ENCODE measurements around the gene HNRNPF. TPM values are rescaled to one million over a fixed set of nuclear protein-coding genes. Genes with fewer than 3 reads are reported as not detected.

HNRNPF gene
- total RNA-seq, 4 donors from 2014 or later: 145 to 177 (median 160) TPM

GRCh38 chr10:43392748-43393147 lies 16.2 kb downstream of the HNRNPF start:
- H3K27me3 ChIP-seq: no peaks in the 10 kb centered on the region
- H3K27ac ChIP-seq: no peak overlapping the region
- H3K36me3 ChIP-seq: peaks cover 0 to 65% (median 0%) of the 10 kb centered on the region in 3 donors
- no peak for DNase-seq
- no peak overlapping the region for H3K4me3 ChIP-seq
- peaks cover 0 to 36% (median 8%) of the 10 kb centered on the region in 4 donors for H3K4me1 ChIP-seq
- TF ChIP-seq, protein P1, sequence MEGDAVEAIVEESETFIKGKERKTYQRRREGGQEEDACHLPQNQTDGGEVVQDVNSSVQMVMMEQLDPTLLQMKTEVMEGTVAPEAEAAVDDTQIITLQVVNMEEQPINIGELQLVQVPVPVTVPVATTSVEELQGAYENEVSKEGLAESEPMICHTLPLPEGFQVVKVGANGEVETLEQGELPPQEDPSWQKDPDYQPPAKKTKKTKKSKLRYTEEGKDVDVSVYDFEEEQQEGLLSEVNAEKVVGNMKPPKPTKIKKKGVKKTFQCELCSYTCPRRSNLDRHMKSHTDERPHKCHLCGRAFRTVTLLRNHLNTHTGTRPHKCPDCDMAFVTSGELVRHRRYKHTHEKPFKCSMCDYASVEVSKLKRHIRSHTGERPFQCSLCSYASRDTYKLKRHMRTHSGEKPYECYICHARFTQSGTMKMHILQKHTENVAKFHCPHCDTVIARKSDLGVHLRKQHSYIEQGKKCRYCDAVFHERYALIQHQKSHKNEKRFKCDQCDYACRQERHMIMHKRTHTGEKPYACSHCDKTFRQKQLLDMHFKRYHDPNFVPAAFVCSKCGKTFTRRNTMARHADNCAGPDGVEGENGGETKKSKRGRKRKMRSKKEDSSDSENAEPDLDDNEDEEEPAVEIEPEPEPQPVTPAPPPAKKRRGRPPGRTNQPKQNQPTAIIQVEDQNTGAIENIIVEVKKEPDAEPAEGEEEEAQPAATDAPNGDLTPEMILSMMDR (IDR thresholded peaks at IDR 0.05): no peak
- TF ChIP-seq POLR2A (IDR thresholded peaks at IDR 0.05): no peak
- no peaks in the 10 kb centered on the region for H3K9me3 ChIP-seq

GRCh38 chr10:43391496-43391895 lies 17.5 kb downstream of the HNRNPF start:
- H3K4me3 ChIP-seq: no peak overlapping the region
- H3K27ac ChIP-seq: no peak overlapping the region
- no peaks in the 10 kb centered on the region for H3K9me3 ChIP-seq
- peaks cover 0 to 78% (median 0%) of the 10 kb centered on the region in 3 donors for H3K36me3 ChIP-seq
- no peaks in the 10 kb centered on the region for H3K27me3 ChIP-seq
- TF ChIP-seq, protein P1 (IDR thresholded peaks at IDR 0.05): no peak
- TF ChIP-seq POLR2A (IDR thresholded peaks at IDR 0.05): no peak
- H3K4me1 ChIP-seq: peaks cover 0 to 33% (median 8%) of the 10 kb centered on the region in 4 donors
- no peak for DNase-seq

DNA sequence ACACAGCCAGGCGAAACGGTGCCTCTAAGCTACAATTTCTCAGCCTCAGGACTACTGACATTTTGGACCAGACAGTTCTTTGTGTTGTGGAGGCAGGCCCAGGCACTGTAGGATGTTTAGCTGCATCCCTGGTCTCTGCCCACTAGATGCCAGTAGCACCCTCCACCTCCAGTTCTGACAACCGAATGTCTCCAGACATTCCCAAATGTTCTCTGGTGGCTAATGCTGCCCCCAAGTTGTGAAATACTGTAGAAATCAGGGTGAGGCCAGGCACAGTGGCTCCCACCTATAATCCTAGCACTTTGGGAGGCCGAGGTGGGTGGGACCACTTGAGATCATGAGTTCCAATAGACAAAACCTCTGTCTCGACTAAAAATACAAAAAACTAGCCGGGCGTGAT lies 18.2 kb downstream of the HNRNPF start:
- peaks cover 0 to 84% (median 0%) of the 10 kb centered on the region in 3 donors for H3K36me3 ChIP-seq
- peak overlapping the region in 1 of 4 donors; percentile 1 for H3K27ac ChIP-seq
- no peak for TF ChIP-seq POLR2A (IDR thresholded peaks at IDR 0.05)
- TF ChIP-seq, protein P1 (IDR thresholded peaks at IDR 0.05): peak in 4 of 6 experiments; percentile 38 to 61 (median 52)

GRCh38 chr10:43390333-43390732 lies 18.7 kb downstream of the HNRNPF start:
- peaks cover 0 to 32% (median 6%) of the 10 kb centered on the region in 4 donors for H3K4me1 ChIP-seq
- peaks cover 0 to 89% (median 0%) of the 10 kb centered on the region in 3 donors for H3K36me3 ChIP-seq
- H3K9me3 ChIP-seq: no peaks in the 10 kb centered on the region
- H3K27me3 ChIP-seq: no peaks in the 10 kb centered on the region
- H3K27ac ChIP-seq: peak overlapping the region in 1 of 4 donors; percentile 1
- no peak overlapping the region for H3K4me3 ChIP-seq
- DNase-seq: no peak
- TF ChIP-seq, protein P1 (IDR thresholded peaks at IDR 0.05): no peak
- TF ChIP-seq POLR2A (IDR thresholded peaks at IDR 0.05): no peak

More for the DNA sequence above, 18.2 kb downstream of the HNRNPF start:
- Histone ChIP-seq H3K4me3 (no peak overlapping the region), H3K9me3 (no peaks in the 10 kb centered on the region), H3K27me3 (no peaks in the 10 kb centered on the region), H3K4me1 (peaks cover 0 to 33% (median 8%) of the 10 kb centered on the region in 4 donors)
- DNase-seq: no peak

DNA sequence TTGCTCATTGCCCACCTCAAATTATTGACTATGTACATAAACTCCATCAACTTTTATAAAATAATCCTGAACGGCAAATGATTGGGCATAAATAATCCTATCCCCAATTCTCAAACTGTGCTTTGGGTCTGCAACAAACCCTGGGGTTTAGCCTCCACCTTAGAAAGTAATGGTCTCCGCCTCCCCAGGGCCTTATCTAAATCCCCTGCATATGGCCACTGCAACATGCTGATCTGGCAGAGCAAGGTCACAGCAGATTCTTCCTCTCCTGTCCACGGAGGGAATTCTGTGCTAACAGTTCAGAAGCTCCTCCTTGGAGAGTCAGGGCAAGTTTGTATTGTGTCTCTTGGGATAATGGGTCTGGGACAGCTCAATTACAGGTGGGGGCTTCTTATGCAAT lies 19.1 kb downstream of the HNRNPF start:
- peak in 1 of 3 donors; percentile 16 for DNase-seq
- Histone ChIP-seq H3K4me3 (no peak overlapping the region), H3K4me1 (peaks cover 0 to 27% (median 5%) of the 10 kb centered on the region in 4 donors), H3K27me3 (no peaks in the 10 kb centered on the region), H3K9me3 (no peaks in the 10 kb centered on the region), H3K27ac (peak overlapping the region in 1 of 4 donors; percentile 1), H3K36me3 (peaks cover 0 to 89% (median 0%) of the 10 kb centered on the region in 3 donors)
- TF ChIP-seq POLR2A (IDR thresholded peaks at IDR 0.05): no peak
- TF ChIP-seq, protein P1 (IDR thresholded peaks at IDR 0.05): no peak

Measured in Peyer's patch (tissue), 4 donors.